ENCODE data around the gene PDCD6IP. TPM values are rescaled to one million over a fixed set of nuclear protein-coding genes. Genes with fewer than 3 reads are reported as not detected.

The PDCD6IP gene
- total RNA-seq = 100 to 1,000 TPM in 6 of 9 donors, 10 to 100 TPM in 3; 92.1 to 246 (median 193) TPM
- polyA plus RNA-seq = 100 to 1,000 TPM in 1 of 3 donors, 10 to 100 TPM in 2; 38.2 to 104 (median 42.7) TPM
- long read RNA-seq, donor 1, full-length matches to known transcripts = 12 of 25 reads
- long read RNA-seq, donor 1, partial matches to known transcripts = 13 of 25 reads
- long read RNA-seq, donor 1, other reads (novel, unspliced or antisense) = 0 of 25 reads
- long read RNA-seq, donor 2, full-length matches to known transcripts = 11 of 23 reads
- long read RNA-seq, donor 2, partial matches to known transcripts = 12 of 23 reads
- long read RNA-seq, donor 2, other reads (novel, unspliced or antisense) = 0 of 23 reads
- long read RNA-seq, donor 3, full-length matches to known transcripts = 15 of 56 reads
- long read RNA-seq, donor 3, partial matches to known transcripts = 41 of 56 reads
- long read RNA-seq, donor 3, other reads (novel, unspliced or antisense) = 0 of 56 reads
- long read RNA-seq, donor 4, full-length matches to known transcripts = 16 of 31 reads
- long read RNA-seq, donor 4, partial matches to known transcripts = 10 of 31 reads
- long read RNA-seq, donor 4, other reads (novel, unspliced or antisense) = 5 of 31 reads
- long read RNA-seq, donor 5, full-length matches to known transcripts = 210 of 236 reads
- long read RNA-seq, donor 5, partial matches to known transcripts = 6 of 236 reads
- long read RNA-seq, donor 5, other reads (novel, unspliced or antisense) = 20 of 236 reads
- long read RNA-seq, donor 6, full-length matches to known transcripts = 13 of 46 reads
- long read RNA-seq, donor 6, partial matches to known transcripts = 8 of 46 reads
- long read RNA-seq, donor 6, other reads (novel, unspliced or antisense) = 25 of 46 reads
- long read RNA-seq, donor 7, partial matches to known transcripts = 5 of 8 reads
- long read RNA-seq, donor 7, other reads (novel, unspliced or antisense) = 0 of 8 reads
- long read RNA-seq, donor 8, full-length matches to known transcripts = 15 of 21 reads
- long read RNA-seq, donor 8, partial matches to known transcripts = 6 of 21 reads
- long read RNA-seq, donor 8, other reads (novel, unspliced or antisense) = 0 of 21 reads
- long read RNA-seq, donor 9, full-length matches to known transcripts = 12 of 46 reads
- long read RNA-seq, donor 9, partial matches to known transcripts = 34 of 46 reads
- long read RNA-seq, donor 9, other reads (novel, unspliced or antisense) = 0 of 46 reads
- long read RNA-seq, donor 10, full-length matches to known transcripts = 4 of 4 reads
- long read RNA-seq, donor 10, partial matches to known transcripts = 0 of 4 reads
- long read RNA-seq, donor 10, other reads (novel, unspliced or antisense) = 0 of 4 reads

GRCh38 chr3:33798418-33799201, at the start of gene PDCD6IP:
TSS of gene PDCD6IP (plus strand) at chr3:33798630. CDS start at chr3:33798729, 99 bp downstream.
- no peaks in the 10 kb centered on the region for H3K36me3 ChIP-seq (replicated peaks in 1 of 2)
- peaks cover 28 to 38% of the 10 kb centered on the region in 2 donors for H3K4me1 ChIP-seq (replicated peaks in 1 of 2)
- peak; percentile 91 to 96 (median 93) for DNase-seq
- H3K9me3 ChIP-seq (replicated peaks in 1 of 3) = no peaks in the 10 kb centered on the region
- peak within 1 kb of the TSS; percentile 89 to 99 (median 95) for H3K27ac ChIP-seq
- TF ChIP-seq CTCF (IDR thresholded peaks at IDR 0.05) (peak in 3 of 6 experiments; percentile 18 to 35 (median 32)), POLR2A (IDR thresholded peaks at IDR 0.05) (peak; percentile 86 to 94)
- intact Hi-C loops (cut with DNase I) = no loop called here
- WGBS, 4 donors = 0 to 1% (median 0%) methylated on average over 32 to 69 of the region's 69 CpGs
- no peaks in the 10 kb centered on the region for H3K27me3 ChIP-seq
- peak within 1 kb of the TSS; percentile 47 to 95 (median 66) for H3K4me3 ChIP-seq

GRCh38 chr3:33749546-33750210, 48.8 kb upstream of the PDCD6IP start:
- intact Hi-C loops (cut with DNase I) = no loop called here
- 40 to 58% (median 50%) methylated on average over 2 of the region's 2 CpGs for WGBS, 4 donors
- Histone ChIP-seq H3K9me3 (replicated peaks in 1 of 3) (peaks cover 0 to 5% (median 0%) of the 10 kb centered on the region in 3 donors), H3K27me3 (no peaks in the 10 kb centered on the region), H3K36me3 (replicated peaks in 1 of 2) (no peaks in the 10 kb centered on the region), H3K4me3 (no peak overlapping the region), H3K27ac (no peak overlapping the region), H3K4me1 (replicated peaks in 1 of 2) (no peaks in the 10 kb centered on the region)
- DNase-seq = no peak
- no peak for TF ChIP-seq CTCF (IDR thresholded peaks at IDR 0.05)
- no peak for TF ChIP-seq POLR2A (IDR thresholded peaks at IDR 0.05)

- Histone ChIP-seq H3K27me3 (no peaks in the 10 kb centered on the region), H3K4me3 (no peak overlapping the region), H3K27ac (no peak overlapping the region), H3K4me1 (replicated peaks in 1 of 2) (no peaks in the 10 kb centered on the region), H3K9me3 (replicated peaks in 1 of 3) (peaks cover 0 to 6% (median 0%) of the 10 kb centered on the region in 3 donors), H3K36me3 (replicated peaks in 1 of 2) (no peaks in the 10 kb centered on the region)
- intact Hi-C loops (cut with DNase I) = no loop called here
- DNase-seq = no peak
- TF ChIP-seq CTCF (IDR thresholded peaks at IDR 0.05) (no peak), POLR2A (IDR thresholded peaks at IDR 0.05) (no peak)
- 81 to 92% (median 87%) methylated on average over 3 of the region's 3 CpGs for WGBS, 4 donors
Measured at GRCh38 chr3:33750211-33750548, 48.2 kb upstream of the PDCD6IP start.

Measured in adrenal gland (tissue), 19 donors.